Mesangial cell (primary cell): Measurements from ENCODE around the gene SMARCC1. TPM values are rescaled to one million over a fixed set of nuclear protein-coding genes. Genes with fewer than 3 reads are reported as not detected.

ENCODE experiments used
- total RNA-seq: library from RNA; depleted of rRNA; stranded (reverse); fragments of >200 nt; gene quantifications from 2 replicates; pipeline ENCODE4 v1.2.3, GENCODE V29; 2015

Gene SMARCC1
- total RNA-seq = 39.3 and 46.3 TPM in 2 replicates

GRCh38 chr3:47781685-47782445 is at the start of gene SMARCC1:
SMARCC1 (minus strand) TSS chr3:47781893; CDS start chr3:47781797, 96 bp downstream.

DNA sequence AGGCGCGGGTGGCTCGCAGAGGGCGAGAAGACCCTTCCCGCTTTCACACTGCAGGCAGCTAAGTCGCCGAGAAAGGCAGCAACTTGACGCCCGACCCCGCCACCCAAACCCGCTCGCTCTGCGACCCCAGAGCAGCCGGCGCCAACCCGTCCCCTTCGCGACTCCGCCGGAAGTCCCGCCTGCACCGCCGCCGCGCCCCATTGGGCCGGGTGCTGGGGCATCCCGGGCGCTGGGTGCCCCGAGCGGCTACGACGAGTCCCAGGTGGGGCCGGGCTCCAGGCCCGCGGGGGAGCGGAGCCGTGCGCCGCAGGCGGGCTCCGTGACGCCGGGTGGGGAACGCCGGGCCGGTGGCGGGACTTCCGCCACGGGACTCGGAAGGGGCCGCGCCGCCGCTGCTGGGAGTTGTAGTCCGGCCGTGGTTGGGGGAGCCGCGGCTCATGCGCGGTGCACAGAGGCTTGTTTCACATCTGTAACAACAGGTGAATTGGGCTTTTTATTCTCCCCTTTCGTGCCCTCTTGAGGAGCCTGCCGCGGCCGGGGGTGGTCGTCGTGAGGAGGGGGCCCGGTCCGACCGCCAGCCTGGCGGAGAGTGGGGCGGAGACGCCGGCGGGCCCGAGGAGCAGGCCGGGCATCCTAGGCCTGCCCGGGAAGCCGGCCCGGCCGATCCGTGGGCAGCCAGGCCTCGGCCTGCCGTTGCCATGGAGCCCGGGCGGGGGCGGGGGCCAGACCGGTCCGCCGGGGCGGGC is 21.2 kb upstream of the SMARCC1 start, which contains the start of gene DHX30:
TSS of gene DHX30 (plus strand) at position 405 of the 746 bp plus-strand sequence. CDS start 7,546 bp downstream, outside the sequence.

DNA sequence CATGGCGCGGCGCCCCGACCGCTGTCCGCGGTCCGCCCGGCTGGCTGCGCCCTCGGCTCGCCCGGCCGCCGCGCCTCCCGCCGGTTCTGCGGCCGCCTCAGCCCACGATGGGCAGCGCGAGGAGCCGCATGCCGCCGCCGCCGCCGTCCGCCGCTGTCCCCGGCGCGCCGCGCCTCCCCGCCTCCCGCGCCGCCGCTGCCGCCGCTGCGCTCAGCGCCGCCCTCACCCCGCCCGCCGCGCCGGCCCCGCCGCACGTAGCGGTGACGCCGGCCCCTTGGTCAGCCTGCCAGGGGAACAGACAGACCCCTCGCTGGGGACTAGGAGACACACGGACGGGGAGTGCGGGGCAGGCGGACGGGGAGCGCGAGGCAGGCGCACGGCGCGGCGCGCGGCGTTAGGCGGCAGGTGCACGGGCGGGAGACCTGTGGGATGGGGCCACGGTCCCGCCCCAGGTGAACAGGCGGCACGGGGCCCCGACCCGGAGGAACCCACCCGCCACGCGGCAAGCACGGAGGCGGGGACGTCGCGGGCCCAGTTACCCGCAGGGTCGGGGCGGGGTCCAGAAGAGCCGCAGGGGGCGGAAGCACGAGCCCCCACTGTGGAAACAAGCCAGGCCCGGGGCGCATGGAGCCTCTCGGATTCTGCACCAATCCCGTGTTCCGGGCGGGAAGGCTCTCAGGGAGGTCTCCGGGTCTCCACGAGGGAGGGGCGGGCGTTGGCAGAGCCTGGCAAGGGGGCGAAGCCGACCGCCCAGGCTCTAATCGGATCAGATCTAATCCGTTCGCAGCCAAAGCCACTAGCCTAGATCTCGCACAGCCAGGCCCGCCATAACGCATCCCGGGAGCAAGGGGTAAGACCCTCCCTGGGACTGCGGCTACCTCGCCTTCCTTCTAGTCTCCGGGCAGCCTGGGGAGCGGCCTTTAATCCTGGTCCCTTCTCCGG is 202.7 kb downstream of the SMARCC1 start, which contains the start of gene CSPG5:
TSS of gene CSPG5 (minus strand) at position 175 of the 942 bp plus-strand sequence. CDS start at position 3, 172 bp downstream.

Other genes starting within 250 kb of the SMARCC1 start
- 0.76 and 1.6 TPM in 2 replicates for gene CSPG5, start 203.0 kb downstream of the SMARCC1 start, total RNA-seq
- gene DHX30, start 21.2 kb upstream of the SMARCC1 start, total RNA-seq = 67.7 and 85.9 TPM in 2 replicates
- 154 and 165 TPM in 2 replicates for gene MAP4, start 234.5 kb upstream of the SMARCC1 start, total RNA-seq